Esophagus (tissue), 2 donors: ENCODE measurements around the gene CUBN. TPM values are rescaled to one million over a fixed set of nuclear protein-coding genes. Genes with fewer than 3 reads are reported as not detected.

ENCODE experiments used
- H3K27ac ChIP-seq, 2 donors: one replicate each; pipeline ENCODE4 v1.5.1; 2013; ENCODE audit warnings: low read depth in 2 of 2, mild to moderate bottlenecking in 2 of 2, inconsistent platforms in 1 of 2, low read length in 1 of 2, moderate library complexity in 1 of 2
- H3K27me3 ChIP-seq, 2 donors: one replicate each; pipeline ENCODE4 v1.6.1; 2013; ENCODE audit warnings: low read length in 2 of 2, control low read depth in 1 of 2, mild to moderate bottlenecking in 1 of 2; ENCODE audit not compliant: insufficient read depth in 2 of 2, control insufficient read depth in 1 of 2
- H3K36me3 ChIP-seq, 2 donors: one replicate each; pipeline ENCODE4 v1.6.1; 2013; ENCODE audit warnings: low read length in 1 of 2; ENCODE audit not compliant: control insufficient read depth in 2 of 2, insufficient read depth in 2 of 2
- H3K4me1 ChIP-seq, 2 donors: one replicate each; pipeline ENCODE4 v1.6.1; 2013; ENCODE audit warnings: low read length in 1 of 2; ENCODE audit not compliant: control insufficient read depth in 2 of 2, insufficient read depth in 2 of 2
- H3K4me3 ChIP-seq, 2 donors: one replicate each; pipeline ENCODE4 v1.5.1; 2013; ENCODE audit warnings: low read length in 2 of 2, mild to moderate bottlenecking in 2 of 2, low read depth in 1 of 2, moderate library complexity in 1 of 2
- H3K9me3 ChIP-seq, 2 donors: one replicate each; pipeline ENCODE4 v1.6.1; 2013; ENCODE audit warnings: mild to moderate bottlenecking in 2 of 2, low read depth in 1 of 2, low read length in 1 of 2, moderate library complexity in 1 of 2; ENCODE audit not compliant: control insufficient read depth in 2 of 2, insufficient read depth in 1 of 2
- WGBS, 2 donors: extraction: QIAGEN DNeasy Blood & Tissue Kit; methylation state at CpG; one replicate each; pipeline ENCODE4 v1.1.7; 2013; 5-methylcytosine and 5-hydroxymethylcytosine counted together
- polyA plus RNA-seq, 2 donors: library from polyadenylated mRNA; stranded (reverse); fragments of 200-250 nt; gene quantifications; one replicate each; pipeline ENCODE4 v1.2.3, GENCODE V29; 2013
- donor health status: healthy with polysubstance abuse.
- donor health status: Bipolar disorder and iron deficiency.

CUBN gene
- polyA plus RNA-seq, 2 donors, result 0.16 to 0.22 TPM

DNA sequence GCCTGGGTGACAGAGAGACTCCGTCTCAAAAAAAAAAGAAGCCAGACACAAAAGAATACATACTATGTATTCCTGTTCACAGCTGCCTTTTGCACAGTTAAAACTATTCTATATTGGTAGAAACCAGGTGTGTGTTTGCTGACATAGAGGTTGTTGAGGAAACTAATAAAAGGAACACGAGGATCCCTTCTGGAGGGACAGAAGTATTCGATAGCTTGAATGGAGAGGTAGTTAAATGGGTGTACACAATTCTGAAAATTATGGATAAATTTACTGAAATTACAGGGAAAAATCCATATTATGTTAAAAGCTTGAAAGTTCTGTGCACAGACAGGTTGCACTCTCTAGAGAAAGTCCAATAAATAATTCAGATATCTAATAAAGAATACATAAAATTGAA, 71.5 kb downstream of the CUBN start:
- Histone ChIP-seq H3K4me3 (no peak overlapping the region), H3K36me3 (no peaks in the 10 kb centered on the region), H3K27me3 (no peaks in the 10 kb centered on the region), H3K9me3 (no peaks in the 10 kb centered on the region), H3K27ac (no peak overlapping the region), H3K4me1 (no peaks in the 10 kb centered on the region)
- WGBS, 2 donors, result 91 to 95% methylated on average over 3 of the region's 3 CpGs

- H3K27me3 ChIP-seq, result no peaks in the 10 kb centered on the region
- H3K27ac ChIP-seq, result no peak overlapping the region
- H3K4me3 ChIP-seq, result no peak overlapping the region
- no peaks in the 10 kb centered on the region for H3K36me3 ChIP-seq
- H3K9me3 ChIP-seq, result no peaks in the 10 kb centered on the region
- H3K4me1 ChIP-seq, result no peaks in the 10 kb centered on the region
- 73 to 80% methylated on average over 6 of the region's 6 CpGs for whole genome bisulfite sequencing, 2 donors
Observed at GRCh38 chr10:17056781-17057428, 72.7 kb downstream of the CUBN start.

DNA sequence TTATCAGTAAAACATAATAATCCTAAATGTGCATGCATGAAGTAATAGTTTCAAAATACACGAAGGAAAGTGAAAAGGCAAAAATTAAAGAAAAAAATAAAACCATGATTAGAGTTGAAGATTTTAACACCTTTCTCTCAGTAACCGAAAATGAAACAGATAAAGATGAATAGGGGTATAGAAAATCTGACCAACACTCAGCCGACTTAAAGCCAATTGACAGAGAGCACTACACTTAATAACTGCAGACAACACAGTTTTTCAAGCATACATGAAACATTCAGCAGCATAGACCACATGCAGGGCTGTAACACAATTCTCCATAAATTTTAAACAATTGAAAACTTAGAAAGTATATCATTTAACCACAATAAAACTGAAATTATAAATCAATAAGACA, 76.1 kb downstream of the CUBN start:
- Histone ChIP-seq H3K4me1 (no peaks in the 10 kb centered on the region), H3K9me3 (no peaks in the 10 kb centered on the region), H3K27ac (no peak overlapping the region), H3K27me3 (no peaks in the 10 kb centered on the region), H3K4me3 (no peak overlapping the region), H3K36me3 (no peaks in the 10 kb centered on the region)
- WGBS, 2 donors, result 85 to 88% methylated on average over 3 of the region's 3 CpGs

DNA sequence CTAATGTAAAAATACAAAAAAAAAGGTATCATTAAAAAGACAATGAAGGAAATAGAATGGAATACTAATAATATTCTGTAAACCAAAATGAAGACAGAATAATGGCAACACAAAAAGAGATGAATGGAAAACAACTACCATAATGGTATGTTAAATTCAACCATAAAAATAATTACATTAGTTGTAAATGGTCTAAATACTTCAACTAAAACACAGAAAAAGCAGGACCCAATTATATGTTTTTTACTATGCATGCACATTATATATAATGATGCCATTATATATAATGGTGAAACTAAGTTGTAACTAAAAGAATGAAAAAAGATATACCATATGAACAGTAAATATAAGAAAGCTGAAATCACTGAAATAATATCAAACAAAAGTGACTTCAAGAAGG, 76.5 kb downstream of the CUBN start:
- Histone ChIP-seq H3K27ac (no peak overlapping the region), H3K4me3 (no peak overlapping the region), H3K4me1 (no peaks in the 10 kb centered on the region), H3K27me3 (no peaks in the 10 kb centered on the region), H3K9me3 (no peaks in the 10 kb centered on the region), H3K36me3 (no peaks in the 10 kb centered on the region)

DNA sequence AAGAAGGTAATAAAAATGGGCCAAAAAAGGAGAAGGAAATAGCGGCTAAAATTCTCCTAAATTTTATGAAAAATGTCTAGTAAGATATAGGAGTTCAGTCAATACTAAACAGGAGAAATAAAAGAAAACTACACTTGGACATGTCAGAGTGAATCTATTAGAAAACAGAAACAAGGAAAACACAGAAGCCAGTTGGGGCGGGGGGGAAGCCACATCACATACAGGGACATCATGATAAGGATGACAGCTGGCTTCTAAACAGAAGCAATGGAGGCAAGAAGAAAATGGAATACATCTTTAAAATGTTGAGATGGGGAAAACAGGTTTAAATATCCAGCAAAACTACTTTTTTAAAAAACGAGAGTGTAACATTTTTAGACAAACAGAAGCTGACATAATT, 77.8 kb downstream of the CUBN start:
- no peaks in the 10 kb centered on the region for H3K36me3 ChIP-seq
- H3K4me3 ChIP-seq, result no peak overlapping the region
- H3K27ac ChIP-seq, result no peak overlapping the region
- no peaks in the 10 kb centered on the region for H3K4me1 ChIP-seq
- H3K27me3 ChIP-seq, result no peaks in the 10 kb centered on the region
- WGBS, 2 donors, result 91 to 92% methylated on average over 3 of the region's 3 CpGs
- no peaks in the 10 kb centered on the region for H3K9me3 ChIP-seq

DNA sequence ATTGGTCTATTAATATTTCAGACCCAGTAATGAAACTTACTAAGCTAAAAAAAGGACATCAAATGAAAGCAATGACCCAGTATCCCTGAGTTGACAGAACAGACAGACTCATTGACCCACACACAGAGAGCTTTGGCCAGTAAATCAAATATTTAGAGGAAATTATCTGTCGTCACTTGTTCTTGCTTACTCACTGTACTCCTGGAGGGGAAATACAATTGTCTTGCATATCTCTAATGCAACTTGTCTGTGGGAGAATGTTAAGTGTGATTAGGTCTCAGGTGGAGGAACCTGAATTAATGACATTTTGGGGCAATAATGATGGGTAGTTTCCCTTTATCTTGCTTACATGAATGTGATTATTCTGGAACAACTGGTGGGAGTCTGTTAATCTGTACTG, 80.4 kb downstream of the CUBN start:
- no peaks in the 10 kb centered on the region for H3K36me3 ChIP-seq
- no peaks in the 10 kb centered on the region for H3K27me3 ChIP-seq
- H3K4me1 ChIP-seq, result no peaks in the 10 kb centered on the region
- H3K9me3 ChIP-seq, result no peaks in the 10 kb centered on the region
- H3K4me3 ChIP-seq, result no peak overlapping the region
- H3K27ac ChIP-seq, result no peak overlapping the region
- 61% methylated on average over 1 of the region's 1 CpG for WGBS, 2 donors

DNA sequence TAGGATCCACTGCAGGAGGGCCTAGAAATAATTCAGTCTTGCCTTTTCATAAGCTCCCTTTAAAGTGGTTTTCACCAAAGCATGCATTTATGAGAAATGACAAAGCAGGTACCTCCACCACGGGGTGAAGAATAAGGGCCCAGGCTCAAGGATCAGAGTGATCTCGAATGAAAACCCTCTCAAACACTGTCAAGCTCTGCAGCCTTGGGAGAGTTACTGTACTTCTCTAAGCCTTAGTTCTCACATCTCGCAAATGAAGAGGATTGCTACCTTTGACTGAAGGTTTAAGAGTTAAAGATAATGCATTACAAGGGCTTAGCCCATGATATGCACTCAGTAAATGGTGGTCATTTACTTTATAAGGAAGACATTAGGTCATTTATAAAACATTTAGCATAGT, 81.7 kb downstream of the CUBN start:
- Histone ChIP-seq H3K36me3 (no peaks in the 10 kb centered on the region), H3K27ac (no peak overlapping the region), H3K4me1 (no peaks in the 10 kb centered on the region), H3K9me3 (no peaks in the 10 kb centered on the region), H3K4me3 (no peak overlapping the region), H3K27me3 (no peaks in the 10 kb centered on the region)
- WGBS, 2 donors, result 77 to 79% methylated on average over 3 of the region's 3 CpGs

DNA sequence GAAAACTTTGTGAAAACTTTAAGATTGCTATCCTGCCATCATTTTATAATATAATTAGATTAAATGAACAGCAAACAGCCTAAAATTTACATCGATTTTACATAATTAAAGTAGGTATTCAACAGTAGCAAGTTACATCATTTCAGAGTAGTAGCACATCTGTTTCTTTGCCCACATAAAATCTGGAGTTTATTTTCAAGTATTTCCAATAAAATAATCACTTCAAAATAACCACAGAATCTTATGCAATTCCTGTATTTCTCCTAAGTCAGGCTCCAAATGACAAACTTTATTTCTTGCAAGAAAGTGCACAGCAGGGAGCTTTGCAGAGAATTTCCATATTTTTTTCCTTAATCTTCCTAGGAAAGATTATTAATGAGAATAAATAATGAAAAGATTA, 82.6 kb downstream of the CUBN start:
- Histone ChIP-seq H3K4me3 (no peak overlapping the region), H3K36me3 (no peaks in the 10 kb centered on the region), H3K9me3 (no peaks in the 10 kb centered on the region), H3K27ac (no peak overlapping the region), H3K4me1 (no peaks in the 10 kb centered on the region), H3K27me3 (no peaks in the 10 kb centered on the region)
- 76 to 83% methylated on average over 1 of the region's 1 CpG for WGBS, 2 donors

- no peaks in the 10 kb centered on the region for H3K27me3 ChIP-seq
- H3K36me3 ChIP-seq, result no peaks in the 10 kb centered on the region
- WGBS, 2 donors, result 76 to 78% methylated on average over 8 of the region's 8 CpGs
- no peak overlapping the region for H3K4me3 ChIP-seq
- H3K9me3 ChIP-seq, result no peaks in the 10 kb centered on the region
- H3K4me1 ChIP-seq, result no peaks in the 10 kb centered on the region
- H3K27ac ChIP-seq, result no peak overlapping the region
Observed at GRCh38 chr10:17043586-17043985, 86.0 kb downstream of the CUBN start.

DNA sequence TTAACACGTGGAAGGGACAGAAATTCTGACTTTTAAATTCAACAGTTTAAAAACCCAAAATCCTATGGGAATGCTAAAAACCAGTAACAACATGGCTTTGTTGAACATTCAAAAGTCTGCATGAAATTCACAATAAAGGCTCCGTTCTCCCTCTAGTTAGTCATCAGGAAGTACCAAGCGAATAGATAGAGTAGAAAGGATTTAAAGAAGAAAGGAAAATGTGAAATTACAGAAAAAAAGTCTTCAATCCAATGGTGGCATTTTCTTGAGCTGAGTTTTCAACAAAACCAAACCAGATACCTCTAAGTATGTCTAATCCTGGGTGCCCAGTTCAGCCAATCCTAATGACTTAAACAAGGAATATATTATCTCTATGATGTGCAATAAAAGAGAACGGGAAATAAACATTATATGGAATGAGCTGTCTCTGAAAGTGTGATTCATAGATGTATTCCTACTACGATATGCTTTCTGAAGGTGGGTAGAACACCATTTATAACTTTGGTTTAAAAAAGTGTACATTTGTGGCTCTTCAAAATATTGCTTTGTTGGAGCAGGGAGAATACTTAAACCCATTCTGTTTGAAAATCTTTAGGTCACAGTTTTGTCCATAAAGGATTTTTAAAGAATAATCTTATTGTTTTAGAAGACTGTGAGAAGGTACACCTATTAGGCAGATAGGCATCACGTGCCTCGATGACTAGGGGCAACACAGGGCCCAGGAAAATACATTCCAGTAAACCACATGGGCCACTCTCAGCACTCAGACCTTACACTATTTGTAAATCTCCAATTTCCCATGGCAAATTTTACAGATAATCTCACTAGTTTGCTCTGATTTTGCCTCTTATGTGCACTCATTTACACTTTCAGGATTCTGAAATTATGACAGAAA, 87.7 kb downstream of the CUBN start:
- Histone ChIP-seq H3K4me1 (no peaks in the 10 kb centered on the region), H3K9me3 (no peaks in the 10 kb centered on the region), H3K27me3 (no peaks in the 10 kb centered on the region), H3K4me3 (no peak overlapping the region), H3K27ac (no peak overlapping the region), H3K36me3 (no peaks in the 10 kb centered on the region)
- WGBS, 2 donors, result 84% methylated on average over 7 of the region's 7 CpGs
